T-helper 1 cell (primary cell): ENCODE results near the gene TGIF2.
"Not testable (repeated sequence)": the region's sequence is repeated elsewhere in the genome, so short reads cannot be mapped to it uniquely, and the experiment has no call there.

Experiments used
- DNase-seq, 5 donors: peaks; one replicate each; pipeline ENCODE4 v3.0.0-alpha.2; 2012 to 2020

Gene TGIF2

GRCh38 chr20:36579996-36580545, 6.7 kb downstream of the TGIF2 start:
- DNase-seq = no peak

DNA sequence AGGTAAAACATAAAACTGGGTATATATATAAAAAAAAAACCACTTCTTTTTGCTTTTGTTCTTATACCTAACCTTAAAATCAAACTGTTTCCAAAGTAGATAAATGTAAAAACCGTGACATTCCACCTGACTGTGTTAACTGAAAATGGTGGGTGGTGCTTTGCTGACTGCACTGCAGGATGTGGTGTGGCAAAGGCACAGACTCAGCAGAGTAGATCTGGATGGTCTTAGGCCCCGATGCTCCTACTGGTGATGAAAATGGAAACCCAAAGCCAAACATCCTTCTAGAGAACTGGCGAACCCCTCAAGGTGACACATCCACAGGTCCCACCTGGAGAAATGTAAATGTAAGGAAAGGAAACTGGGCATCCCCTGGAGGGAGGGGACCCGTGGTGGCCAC, 8.9 kb downstream of the TGIF2 start:
- peak in 1 of 5 donors; percentile 60 for DNase-seq

GRCh38 chr20:36582821-36583220, 9.4 kb downstream of the TGIF2 start:
- no peak for DNase-seq

GRCh38 chr20:36584018-36584481, 10.7 kb downstream of the TGIF2 start:
- DNase-seq = no peak

GRCh38 chr20:36585410-36586125, 12.2 kb downstream of the TGIF2 start:
- DNase-seq = no peak

DNA sequence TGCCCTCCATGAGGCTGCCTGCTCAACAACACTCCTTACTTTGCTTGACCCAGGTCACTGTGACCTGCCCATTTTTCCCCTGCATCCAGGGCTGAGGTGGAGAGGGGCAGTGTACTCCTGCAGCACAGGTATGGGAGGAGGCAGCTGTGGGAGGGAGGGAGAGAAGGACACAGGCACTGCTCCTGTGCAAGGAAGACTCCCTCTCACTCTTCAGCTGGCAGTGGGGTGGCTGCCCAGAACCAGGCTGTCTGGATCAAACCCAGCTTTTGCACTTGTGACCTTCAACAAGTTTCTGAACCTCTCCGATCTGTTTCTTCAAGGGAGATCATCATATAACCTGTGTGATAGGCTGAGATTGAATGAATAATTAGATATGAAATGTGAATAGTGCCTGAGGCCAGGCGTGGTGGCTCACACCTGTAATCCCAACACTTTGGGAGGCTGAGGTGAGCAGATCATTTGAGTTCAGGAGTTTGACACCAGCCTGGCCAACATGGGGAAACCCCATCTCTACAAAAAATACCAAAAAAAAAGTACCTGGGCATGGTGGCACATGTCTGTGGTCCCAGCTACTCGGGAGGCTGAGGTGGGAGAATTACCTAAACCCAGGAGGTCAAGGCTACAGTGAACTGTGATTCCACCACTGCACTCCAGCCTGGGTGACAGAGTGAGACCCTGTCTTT, 14.1 kb downstream of the TGIF2 start:
- DNase-seq = no peak

GRCh38 chr20:36591281-36591680, 17.9 kb downstream of the TGIF2 start:
- no peak for DNase-seq

- DNase-seq = peak; percentile 38 to 55 (median 50)
Observed at GRCh38 chr20:36591854-36592641, 18.7 kb downstream of the TGIF2 start.

DNA sequence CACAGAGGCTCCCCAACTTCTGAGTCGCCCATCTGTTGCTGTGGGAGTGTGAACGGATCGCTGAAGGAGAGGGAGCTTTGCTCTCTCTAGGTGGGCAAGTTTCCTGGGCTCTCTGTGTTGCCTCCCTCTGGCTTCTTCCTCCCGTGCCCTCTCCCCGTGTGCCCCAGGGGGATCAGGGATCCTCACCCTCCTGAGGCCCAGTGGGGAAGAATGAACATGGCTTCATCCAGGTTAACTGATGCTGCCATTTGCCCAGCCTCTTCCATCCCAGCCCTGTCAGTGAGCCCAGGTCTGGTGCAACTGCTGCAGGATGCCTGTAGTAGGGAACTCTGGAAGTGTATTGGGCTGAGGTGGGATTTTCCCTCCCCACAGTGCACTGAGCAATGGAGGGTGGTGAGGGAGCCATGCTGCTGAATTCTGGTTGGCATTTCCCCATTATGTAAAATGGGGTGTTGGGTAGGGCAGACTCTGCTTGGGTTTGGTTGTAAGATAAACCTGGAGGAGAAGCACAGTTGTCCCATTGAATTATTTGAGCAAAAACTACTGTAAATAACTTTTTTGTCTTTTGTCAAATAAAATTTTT, 20.0 kb downstream of the TGIF2 start:
- no peak for DNase-seq

- no peak for DNase-seq
Observed at GRCh38 chr20:36599912-36600345, 26.5 kb downstream of the TGIF2 start.

DNA sequence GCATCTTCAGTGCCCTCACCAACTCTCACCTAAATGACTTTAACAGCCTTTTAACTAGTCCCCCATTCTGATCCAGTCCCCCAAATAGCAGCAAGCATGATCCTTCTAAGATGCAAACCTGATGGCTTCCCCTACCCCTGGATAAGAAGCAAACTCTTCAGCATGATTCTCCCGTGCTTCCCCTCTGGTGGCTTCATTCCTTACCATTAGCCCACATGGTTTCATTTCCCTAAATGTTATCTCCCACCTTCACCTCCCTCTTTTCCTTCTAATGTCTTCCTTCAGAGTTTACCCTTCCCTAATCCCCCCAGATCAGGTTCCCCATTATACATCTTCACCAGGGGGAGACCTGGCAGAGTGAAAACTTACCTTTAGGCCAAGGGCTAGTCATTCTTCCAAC, 28.1 kb downstream of the TGIF2 start:
- DNase-seq = no peak

DNA sequence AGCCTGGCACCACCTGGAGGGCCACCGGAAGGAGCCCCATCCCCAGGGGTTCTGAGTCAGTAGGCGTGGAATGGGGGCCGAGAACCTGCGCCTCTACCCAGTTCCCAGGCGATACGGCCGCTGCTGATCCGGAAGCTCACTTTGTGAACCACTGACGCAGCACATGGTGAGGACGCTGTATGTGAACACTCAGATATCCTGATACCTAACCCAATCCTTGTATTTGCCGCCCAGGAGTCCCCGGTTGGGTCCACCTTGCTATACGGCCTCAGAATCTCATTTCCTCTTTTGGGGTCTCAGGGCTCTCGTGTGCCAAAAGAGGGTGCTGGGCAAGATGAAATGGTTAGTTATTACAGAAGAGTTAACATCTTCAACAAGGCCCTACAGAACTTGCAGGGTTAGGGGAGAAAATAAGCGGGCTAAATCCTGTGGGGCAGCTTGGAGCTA, 31.6 kb downstream of the TGIF2 start:
- peak; percentile 23 to 71 (median 40) for DNase-seq

DNA sequence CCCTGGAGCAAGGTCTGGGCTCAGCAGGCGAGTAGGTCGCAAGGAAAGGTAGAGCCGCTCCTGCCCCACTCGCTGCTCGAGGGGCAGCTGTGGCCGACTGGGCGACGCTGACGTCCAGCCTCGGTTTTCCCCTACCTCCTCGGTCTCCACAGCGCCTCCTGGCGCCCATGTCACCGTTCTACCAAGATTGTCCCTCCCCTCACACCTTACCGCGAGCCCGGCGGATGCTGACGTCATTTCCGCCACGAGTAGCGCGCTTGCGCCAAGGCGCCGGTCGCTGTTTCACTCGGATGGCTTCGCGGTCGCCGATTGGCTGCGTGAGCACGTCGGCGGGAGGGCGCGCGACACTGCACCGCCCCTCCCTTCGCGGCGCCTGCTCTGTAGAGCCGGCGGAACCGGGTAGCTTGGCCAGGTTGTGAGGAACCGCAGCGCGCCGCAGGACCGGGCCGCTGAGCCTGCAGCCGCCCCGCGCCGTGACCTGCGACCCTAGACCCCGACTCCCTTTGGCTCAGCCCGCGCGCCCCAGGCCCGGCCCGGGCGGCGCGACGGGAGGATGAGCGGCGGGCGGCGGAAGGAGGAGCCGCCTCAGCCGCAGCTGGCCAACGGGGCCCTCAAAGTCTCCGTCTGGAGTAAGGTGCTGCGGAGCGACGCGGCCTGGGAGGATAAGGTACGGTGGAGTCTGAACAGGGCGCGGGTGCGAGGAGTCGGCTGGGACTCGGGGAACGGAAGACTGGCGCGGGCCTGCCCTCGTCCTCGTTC, 32.2 kb downstream of the TGIF2 start, which contains the start of gene RAB5IF:
RAB5IF (plus strand) TSS at position 381 of the 759 bp plus-strand sequence; CDS start at position 554, 173 bp downstream.
- peak; percentile 97 to 99 (median 98) for DNase-seq

DNA sequence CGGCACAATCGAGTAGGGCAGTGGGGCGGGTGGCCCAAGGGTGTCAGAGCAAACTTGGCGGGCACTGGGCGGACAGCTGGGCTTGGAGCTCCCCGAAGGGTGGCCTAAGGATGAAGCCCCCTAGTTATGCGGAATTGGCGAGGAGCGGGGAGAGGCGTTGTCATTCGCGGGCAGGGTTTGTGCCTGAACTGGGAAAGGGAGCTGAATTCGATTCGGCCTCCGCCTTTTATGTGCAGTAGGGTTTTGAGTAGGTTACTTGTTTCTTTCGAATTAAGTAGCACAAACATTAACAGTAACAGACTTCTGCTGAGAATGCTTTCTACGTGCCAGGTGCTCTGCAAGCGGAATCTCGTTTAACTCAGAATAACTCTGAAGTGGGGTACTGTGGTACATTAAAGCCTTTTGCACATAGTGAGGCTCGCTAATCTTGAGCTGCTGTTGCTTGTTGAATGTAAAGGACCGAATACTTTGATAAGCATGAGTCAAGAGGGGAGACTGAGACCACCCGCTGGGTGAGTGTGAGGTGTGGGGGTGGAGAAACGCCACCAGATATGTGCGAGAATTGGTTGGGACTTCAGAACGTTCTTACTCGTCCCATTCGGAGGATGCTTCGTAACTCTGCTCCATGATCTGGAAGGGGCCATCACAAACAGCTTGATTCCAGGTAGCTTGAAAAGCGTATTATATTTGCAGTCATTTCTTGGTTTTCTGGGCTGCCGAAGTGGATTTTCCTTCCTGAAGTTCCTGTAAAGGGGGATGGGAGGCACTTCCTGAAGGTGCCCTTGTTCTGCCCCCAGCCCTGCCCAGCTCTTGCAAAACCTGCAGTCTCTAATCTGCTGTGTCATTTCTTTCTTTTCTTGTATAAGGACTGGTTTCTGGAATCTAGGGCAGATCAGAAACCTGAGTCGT, 33.0 kb downstream of the TGIF2 start:
- DNase-seq = peak in 1 of 5 donors; percentile 35

GRCh38 chr20:36607586-36608387, 34.4 kb downstream of the TGIF2 start:
- no peak for DNase-seq

GRCh38 chr20:36608388-36608728, 35.0 kb downstream of the TGIF2 start:
- not testable (repeated sequence) for DNase-seq

GRCh38 chr20:36611625-36612024, 38.2 kb downstream of the TGIF2 start:
- no peak for DNase-seq

DNA sequence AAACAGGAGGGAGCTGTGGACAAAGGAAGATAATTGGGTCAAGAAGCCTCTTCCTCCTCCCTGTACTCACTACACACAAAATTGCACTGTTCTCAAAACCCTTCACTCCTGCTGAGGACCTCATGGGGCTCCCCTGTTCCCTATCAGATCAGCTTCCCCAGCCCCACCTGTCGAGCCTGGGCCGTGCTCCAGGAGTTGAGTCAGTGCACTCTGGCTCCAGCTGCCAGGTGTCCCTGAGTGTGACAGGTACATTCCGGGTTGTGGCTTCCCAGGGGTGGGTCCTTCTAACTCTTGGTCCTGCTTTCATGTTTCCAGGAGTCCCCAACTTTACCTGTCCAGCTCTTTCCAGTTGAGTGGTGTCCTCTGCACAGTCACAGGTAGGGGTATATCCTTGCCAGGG, 40.6 kb downstream of the TGIF2 start:
- no peak for DNase-seq

DNA sequence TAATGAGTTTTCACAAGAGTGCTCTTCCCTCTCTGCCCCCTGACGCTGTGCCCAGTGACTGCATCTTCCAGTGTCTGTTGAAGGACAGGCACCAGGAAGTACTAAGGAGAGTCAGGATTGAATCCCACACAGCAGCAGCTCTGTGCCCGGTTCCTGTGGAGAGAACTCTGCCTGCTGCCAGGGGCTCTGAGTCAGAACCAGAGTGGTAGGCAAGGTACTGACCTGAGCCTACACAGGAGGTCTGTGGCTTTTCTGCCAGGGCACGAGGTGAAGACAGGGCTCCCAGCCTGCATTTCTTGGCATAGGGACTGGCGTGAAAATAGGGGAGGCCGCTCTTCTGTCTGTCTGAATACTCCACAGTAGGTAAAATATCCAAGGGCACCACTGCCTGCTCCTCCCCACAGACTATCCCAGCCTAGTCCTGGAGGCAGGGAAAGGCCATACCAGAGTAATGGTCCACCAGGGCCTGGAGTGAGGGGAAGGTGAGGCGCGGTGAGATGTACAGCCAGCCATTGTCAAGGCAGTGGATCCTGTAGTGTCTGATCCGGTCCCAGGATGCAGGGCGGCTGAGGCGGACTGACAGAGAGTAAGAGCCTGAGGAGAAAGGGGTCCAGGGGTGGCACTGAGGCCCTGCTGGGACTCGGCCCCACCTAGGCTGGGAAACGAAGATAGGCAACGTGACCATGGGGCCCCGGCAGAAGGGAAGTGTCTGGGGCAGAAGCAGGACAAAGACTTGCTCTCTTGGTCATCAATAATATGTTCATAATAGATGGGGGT, 41.6 kb downstream of the TGIF2 start:
- no peak for DNase-seq
